Fibroblast of upper back skin (primary cell): ENCODE data around the gene OR10H1.
"Not testable (repeated sequence)": the region's sequence is repeated elsewhere in the genome, so short reads cannot be mapped to it uniquely, and the experiment has no call there.

Source experiments
- DNase-seq: peaks from one replicate; pipeline ENCODE4 v3.0.0-alpha.2; 2013

The OR10H1 gene

DNA sequence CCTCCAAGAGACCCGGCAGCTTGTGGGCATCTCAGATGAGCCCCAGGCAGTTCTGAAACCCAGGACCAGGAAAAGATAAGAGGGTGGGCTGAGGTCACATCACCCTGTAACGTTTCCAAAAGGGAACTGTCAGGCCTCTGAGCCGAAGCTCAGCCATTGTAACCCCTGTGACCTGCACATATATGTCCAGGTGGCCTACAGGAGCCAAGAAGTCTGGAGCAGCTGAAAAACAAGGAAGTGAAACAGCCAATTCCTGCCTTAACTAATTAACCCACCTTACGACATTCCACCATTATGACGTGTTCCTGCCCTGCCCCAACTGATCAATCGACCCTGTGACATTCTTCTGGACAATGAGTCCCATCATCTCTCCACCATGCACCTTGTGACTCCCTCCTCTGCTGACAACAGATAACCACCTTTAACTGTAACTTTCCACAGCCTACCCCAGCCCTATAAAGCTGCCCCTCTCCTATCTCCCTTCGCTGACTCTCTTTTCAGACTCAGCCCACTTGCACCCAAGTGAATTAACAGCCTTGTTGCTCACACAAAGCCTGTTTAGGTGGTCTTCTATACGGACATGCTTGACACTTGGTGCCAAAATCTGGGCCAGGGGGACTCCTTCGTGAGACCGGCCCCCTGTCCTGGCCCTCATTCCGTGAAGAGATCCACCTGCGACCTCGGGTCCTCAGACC, 13.3 kb upstream of the OR10H1 start:
- not testable (repeated sequence) for DNase-seq

DNA sequence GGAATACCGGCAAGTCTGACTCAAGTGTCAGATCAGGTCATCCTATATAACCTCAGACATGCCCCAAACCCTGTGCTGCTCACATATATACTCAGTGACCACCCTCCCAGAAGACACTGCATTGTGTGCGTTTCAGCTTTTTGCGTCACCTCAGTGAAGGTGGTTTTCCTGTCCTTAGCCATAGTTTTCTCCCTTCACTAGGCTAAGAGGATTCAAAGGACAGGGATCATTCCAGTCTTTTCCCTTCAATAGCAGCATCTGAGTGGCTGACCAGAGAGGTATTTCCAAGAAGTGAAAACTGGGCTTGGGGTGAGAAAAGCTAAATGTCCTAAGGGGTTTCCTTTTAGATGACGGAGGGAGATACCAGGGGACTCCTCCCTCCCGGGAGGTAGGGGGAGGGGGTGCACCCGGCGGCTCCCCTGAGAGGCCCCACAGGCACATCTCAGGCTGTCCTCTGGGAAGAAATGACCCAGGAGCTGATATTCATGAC, 12.7 kb upstream of the OR10H1 start:
- DNase-seq, result no peak

DNA sequence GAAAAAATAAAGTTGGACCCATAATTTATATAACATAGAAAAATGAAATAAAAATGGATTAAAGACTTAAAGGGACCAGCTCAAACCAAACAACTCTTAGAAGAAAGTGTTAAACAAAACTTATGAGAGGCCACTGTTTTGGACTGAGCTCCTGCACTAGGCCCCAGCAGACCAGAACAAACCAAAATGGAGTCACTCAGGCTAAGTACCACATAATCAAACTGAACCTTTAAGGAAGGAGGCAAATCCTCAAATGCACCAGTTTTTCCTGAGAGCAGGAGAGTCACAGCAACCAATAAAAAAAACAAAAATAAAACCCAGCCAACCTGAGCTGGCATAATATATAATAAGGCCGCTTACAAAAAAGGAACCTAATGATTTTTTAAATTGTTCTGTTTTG, 10.3 kb upstream of the OR10H1 start:
- no peak for DNase-seq

- no peak for DNase-seq
Measured at GRCh38 chr19:15820646-15821045, 5.2 kb upstream of the OR10H1 start.

- no peak for DNase-seq
Measured at GRCh38 chr19:15813916-15814315, 1.5 kb downstream of the OR10H1 start.

DNA sequence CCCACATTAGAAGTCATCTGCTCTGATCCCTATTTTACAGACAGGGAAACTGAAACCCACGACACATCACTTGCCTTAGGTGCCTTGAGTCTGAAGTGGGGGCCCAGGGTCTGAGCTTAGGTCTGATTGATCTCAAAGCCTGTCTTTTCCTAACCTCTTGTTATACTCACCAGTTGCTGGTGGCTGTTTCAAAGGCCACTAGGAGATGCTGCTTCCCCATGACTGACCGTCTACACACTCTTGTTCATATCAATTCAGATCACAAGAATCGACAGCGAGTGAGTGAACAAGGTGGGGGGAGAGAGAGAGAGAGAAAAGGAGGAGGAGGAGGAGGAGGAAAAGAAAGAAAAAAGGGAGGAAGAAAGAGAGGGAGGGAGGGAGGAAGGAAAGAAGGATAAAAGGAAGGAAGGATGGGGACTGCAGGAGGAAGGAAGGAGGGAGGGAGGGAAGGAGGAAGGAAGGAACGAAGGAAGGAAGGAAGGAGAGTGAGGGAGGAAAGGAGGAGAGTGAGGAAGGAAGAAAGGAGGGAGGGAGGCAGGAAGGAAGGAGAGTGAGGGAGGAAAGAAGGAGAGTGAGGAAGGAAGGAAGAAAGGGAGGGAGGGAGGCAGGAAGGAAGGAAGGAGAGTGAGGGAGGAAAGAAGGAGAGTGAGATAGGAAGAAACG, 3.3 kb downstream of the OR10H1 start:
- DNase-seq, result no peak

GRCh38 chr19:15811476-15811875, 4.0 kb downstream of the OR10H1 start:
- DNase-seq, result no peak

GRCh38 chr19:15810335-15810734, 5.1 kb downstream of the OR10H1 start:
- no peak for DNase-seq

DNA sequence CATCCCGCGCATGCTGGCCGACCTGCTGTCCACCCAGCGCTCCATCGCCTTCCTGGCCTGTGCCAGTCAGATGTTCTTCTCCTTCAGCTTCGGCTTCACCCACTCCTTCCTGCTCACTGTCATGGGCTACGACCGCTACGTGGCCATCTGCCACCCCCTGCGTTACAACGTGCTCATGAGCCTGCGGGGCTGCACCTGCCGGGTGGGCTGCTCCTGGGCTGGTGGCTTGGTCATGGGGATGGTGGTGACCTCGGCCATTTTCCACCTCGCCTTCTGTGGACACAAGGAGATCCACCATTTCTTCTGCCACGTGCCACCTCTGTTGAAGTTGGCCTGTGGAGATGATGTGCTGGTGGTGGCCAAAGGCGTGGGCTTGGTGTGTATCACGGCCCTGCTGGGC, 21.2 kb downstream of the OR10H1 start:
- DNase-seq, result not testable (repeated sequence)

GRCh38 chr19:15790096-15790495, 25.4 kb downstream of the OR10H1 start:
- no peak for DNase-seq

GRCh38 chr19:15788594-15789270, 26.7 kb downstream of the OR10H1 start:
- DNase-seq, result no peak

DNA sequence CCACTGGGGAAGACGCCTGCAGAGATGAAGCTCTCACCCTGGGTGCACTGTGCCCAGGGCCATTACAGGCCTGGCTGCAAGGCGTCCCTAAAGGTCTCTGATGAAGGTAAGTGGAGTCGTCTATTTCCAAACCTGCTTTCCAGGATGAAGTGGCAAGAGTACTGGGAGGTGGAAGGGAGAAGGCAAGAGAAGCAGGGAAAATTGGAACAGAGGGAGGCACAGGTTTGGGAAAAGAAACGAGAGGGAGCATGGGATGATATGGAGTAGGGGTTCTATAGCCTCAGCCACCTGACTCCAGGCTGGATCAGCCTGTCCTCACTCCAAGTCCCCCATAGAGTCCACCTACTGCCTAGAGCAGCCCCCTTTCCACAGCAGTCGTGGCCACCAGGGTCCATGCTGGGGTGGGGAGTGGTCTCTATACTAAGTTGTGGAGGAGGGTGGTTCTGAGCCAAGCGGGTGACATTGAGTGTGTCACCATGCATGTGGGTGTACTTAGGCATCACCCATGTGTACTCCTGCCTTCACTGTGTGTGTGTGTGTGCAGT, 27.8 kb downstream of the OR10H1 start, which contains the start of gene OR10H5:
Gene OR10H5 (plus strand): TSS at position 51 of the 545 bp plus-strand sequence. CDS start 6,388 bp downstream, outside the sequence.
- no peak for DNase-seq

- not testable (repeated sequence) for DNase-seq
Measured at GRCh38 chr19:15782896-15783295, 32.6 kb downstream of the OR10H1 start.

GRCh38 chr19:15782211-15782610, 33.3 kb downstream of the OR10H1 start:
- DNase-seq, result no peak

DNA sequence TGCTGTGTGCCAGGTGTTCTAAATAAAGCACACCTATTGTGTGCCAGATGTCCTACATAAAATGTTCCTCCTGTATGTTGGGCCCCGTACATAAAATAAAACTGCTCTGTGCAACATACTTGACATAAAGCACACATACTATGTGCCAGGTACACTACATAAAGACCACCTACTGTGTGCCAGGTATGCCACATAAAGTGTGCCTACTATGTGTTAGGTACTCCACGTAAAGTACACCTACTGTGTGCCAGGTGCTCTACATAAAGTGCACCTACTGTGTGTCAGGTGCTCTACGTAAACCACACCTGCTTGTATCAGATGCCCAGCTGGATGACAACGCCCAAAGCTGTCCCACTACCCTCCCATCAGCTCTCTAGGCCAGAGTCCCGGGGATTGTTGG, 33.8 kb downstream of the OR10H1 start:
- no peak for DNase-seq

- no peak for DNase-seq
Measured at GRCh38 chr19:15780610-15781418, 34.6 kb downstream of the OR10H1 start.

GRCh38 chr19:15779756-15780476, 35.5 kb downstream of the OR10H1 start:
- no peak for DNase-seq

DNA sequence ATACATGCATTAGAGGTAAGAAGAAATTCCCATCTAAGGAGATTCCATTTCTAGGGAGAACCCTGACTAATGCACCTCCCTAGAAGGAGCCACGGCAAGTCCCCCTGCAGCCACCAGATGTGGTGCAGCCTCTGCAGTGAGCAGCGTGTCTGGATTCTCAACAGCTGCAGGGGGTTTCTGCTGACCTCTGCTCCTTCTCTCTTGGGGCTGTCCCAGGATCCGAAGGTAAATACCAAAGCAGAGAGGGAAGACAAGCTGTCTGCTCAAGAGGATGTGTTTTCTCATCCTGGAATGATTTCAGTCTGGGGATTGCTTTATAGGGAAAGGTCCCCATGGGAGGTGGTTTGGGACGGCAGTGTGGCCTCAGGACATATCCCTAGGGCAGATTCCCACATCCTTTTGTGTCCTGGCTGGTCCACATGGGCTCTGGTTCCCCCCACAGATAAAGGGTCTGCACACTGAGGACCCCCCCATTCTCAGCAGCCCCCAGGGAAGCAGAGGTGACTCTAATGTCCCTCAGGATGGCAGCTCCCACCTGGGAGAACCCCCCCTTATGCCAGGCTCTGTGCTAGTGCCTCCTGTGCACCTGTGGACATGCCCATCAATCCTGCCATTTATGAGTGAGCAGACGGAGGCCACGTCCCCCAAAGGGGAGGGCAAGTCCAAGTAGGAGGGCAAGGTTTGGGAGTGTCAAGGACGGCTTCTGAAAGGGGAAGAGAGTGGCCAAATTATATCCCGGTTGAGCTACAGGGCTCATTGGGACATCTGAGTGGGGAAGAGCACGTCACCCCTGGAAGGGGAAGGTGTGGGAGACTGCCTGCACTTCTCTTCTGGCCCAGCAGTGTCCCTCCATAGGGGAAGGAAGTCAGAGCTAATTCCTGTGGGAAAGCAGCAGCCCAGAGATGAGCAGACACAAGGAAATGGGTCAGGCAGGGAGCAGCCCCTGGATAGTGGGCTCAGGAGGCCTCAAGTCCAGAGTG, 38.2 kb downstream of the OR10H1 start:
- DNase-seq, result no peak

GRCh38 chr19:15776264-15776663, 39.2 kb downstream of the OR10H1 start:
- no peak for DNase-seq

GRCh38 chr19:15775249-15775648, 40.2 kb downstream of the OR10H1 start:
- no peak for DNase-seq

- DNase-seq, result not testable (repeated sequence)
Measured at GRCh38 chr19:15774159-15774558, 41.3 kb downstream of the OR10H1 start.
